Suppressor macrophage (primary cell): ENCODE measurements around the gene EPHA4.
"Not testable (repeated sequence)": the region's sequence is repeated elsewhere in the genome, so short reads cannot be mapped to it uniquely, and the experiment has no call there.

ENCODE experiments used
- DNase-seq, 4 experiments: peaks; one replicate each; pipeline ENCODE4 v3.0.0-alpha.2; 2020 to 2022

EPHA4 gene

GRCh38 chr2:221533299-221533698, 38.8 kb downstream of the EPHA4 start:
- DNase-seq, result no peak

- DNase-seq, result no peak
Measured at GRCh38 chr2:221532641-221533040, 39.5 kb downstream of the EPHA4 start.

GRCh38 chr2:221530653-221531037, 41.5 kb downstream of the EPHA4 start:
- DNase-seq, result no peak

- DNase-seq, result peak in 1 of 4 experiments; percentile 1
Measured at GRCh38 chr2:221529943-221530652, 42.0 kb downstream of the EPHA4 start.

GRCh38 chr2:221529177-221529942, 42.7 kb downstream of the EPHA4 start:
- no peak for DNase-seq

GRCh38 chr2:221527776-221528309, 44.3 kb downstream of the EPHA4 start:
- DNase-seq, result peak in 2 of 4 experiments; percentile 12 to 22

- no peak for DNase-seq
Measured at GRCh38 chr2:221524158-221524557, 47.9 kb downstream of the EPHA4 start.

- peak in 2 of 4 experiments; percentile 28 to 39 for DNase-seq
Measured at GRCh38 chr2:221521233-221521845, 50.8 kb downstream of the EPHA4 start.

GRCh38 chr2:221518935-221519625, 53.0 kb downstream of the EPHA4 start:
- no peak for DNase-seq

GRCh38 chr2:221518201-221518934, 53.7 kb downstream of the EPHA4 start:
- DNase-seq, result no peak

- DNase-seq, result peak; percentile 8 to 41 (median 26)
Measured at GRCh38 chr2:221517696-221518151, 54.4 kb downstream of the EPHA4 start.

GRCh38 chr2:221517146-221517695, 54.9 kb downstream of the EPHA4 start:
- no peak for DNase-seq

- no peak for DNase-seq
Measured at GRCh38 chr2:221515864-221516263, 56.2 kb downstream of the EPHA4 start.

GRCh38 chr2:221514305-221515040, 57.6 kb downstream of the EPHA4 start:
- DNase-seq, result no peak

- no peak for DNase-seq
Measured at GRCh38 chr2:221513232-221513631, 58.9 kb downstream of the EPHA4 start.

GRCh38 chr2:221511325-221511724, 60.8 kb downstream of the EPHA4 start:
- DNase-seq, result not testable (repeated sequence)

- DNase-seq, result no peak
Measured at GRCh38 chr2:221506469-221506868, 65.6 kb downstream of the EPHA4 start.

- no peak for DNase-seq
Measured at GRCh38 chr2:221505605-221506004, 66.5 kb downstream of the EPHA4 start.

- no peak for DNase-seq
Measured at GRCh38 chr2:221504905-221505304, 67.2 kb downstream of the EPHA4 start.

GRCh38 chr2:221503965-221504364, 68.1 kb downstream of the EPHA4 start:
- no peak for DNase-seq
